ENCODE data around the gene LCN9.

Gene LCN9

DNA sequence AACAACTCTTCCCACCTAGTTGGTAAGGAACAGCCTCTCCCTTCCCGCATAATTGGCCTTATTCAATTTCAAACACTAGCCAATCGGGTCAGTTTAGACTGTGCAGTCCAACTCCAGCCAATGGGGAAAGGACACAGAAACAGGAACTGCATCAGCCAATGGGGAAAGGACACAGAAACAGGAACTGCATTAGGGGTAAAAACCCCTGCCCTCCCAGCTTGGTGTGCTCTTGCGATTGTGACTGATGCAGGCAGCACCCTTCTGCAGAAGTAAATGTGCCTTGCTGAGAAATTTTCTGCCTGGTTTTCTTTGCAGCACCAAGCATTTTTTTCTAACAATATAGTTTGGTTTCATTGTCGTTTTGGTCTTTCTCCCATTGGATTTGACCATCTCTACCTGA is 15.2 kb upstream of the LCN9 start:
- H3K4me3 ChIP-seq (ENCODE audit: insufficient read depth, low read depth, low read length), result no peak overlapping the region
- H3K9me3 ChIP-seq (ENCODE audit: control insufficient read depth, low read length), result no peaks in the 10 kb centered on the region
- no peak overlapping the region for H3K27ac ChIP-seq (ENCODE audit: insufficient read depth, low read depth, low read length, poor library complexity, severe bottlenecking)
- 88 to 91% methylated on average over 4 of the region's 4 CpGs for WGBS, 2 experiments
- no peaks in the 10 kb centered on the region for H3K27me3 ChIP-seq (ENCODE audit: control insufficient read depth, insufficient read depth, low read length, poor library complexity, severe bottlenecking)
- H3K4me1 ChIP-seq (ENCODE audit: control insufficient read depth, insufficient read depth, low read length), result no peaks in the 10 kb centered on the region
- H3K36me3 ChIP-seq (ENCODE audit: control insufficient read depth, insufficient read depth, low read length), result no peaks in the 10 kb centered on the region

DNA sequence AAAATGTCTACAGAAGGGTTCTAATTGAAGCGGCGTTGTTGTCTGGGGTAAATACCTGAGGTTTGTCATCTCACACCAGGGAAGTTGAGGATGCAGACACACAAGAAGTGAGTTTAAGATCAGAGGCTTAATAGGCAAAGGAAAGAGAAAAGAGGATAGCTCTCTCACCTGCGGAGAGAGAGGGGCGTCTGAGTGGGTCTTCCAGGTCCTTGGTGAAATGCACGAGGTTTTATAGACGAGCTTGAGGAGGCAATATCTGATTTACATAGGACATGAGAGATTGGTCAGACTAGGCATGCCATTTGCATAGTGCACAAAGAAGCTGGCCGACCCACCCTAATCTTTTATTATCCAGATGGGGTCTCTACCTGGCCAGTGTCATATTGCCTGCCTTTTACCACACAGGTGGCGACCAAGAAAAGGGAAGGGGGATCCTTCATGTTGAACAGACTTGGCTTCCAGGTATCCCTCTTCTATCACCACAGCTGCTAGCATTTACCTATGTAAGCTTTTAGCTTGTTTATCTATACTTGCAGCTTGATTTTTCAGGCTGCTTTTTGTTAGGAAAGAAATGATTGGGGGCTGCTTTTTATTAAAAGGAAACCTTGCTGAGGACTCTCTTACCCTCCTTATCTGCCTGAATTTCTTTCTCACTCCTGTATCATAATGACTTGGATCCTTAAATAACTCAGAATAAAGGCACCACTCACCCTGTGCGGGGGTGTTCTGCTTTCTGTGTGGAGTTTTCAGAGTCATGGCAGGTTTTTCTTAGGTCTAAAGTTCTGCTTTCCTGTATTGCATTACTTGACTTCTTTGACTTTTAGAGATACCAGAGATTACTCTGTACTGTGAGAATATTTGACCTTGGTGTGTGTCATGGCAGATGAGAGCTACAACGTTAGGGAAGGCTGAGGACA is 14.4 kb upstream of the LCN9 start:
- no peaks in the 10 kb centered on the region for H3K9me3 ChIP-seq (ENCODE audit: control insufficient read depth, low read length)
- no peaks in the 10 kb centered on the region for H3K27me3 ChIP-seq (ENCODE audit: control insufficient read depth, insufficient read depth, low read length, poor library complexity, severe bottlenecking)
- no peaks in the 10 kb centered on the region for H3K36me3 ChIP-seq (ENCODE audit: control insufficient read depth, insufficient read depth, low read length)
- no peaks in the 10 kb centered on the region for H3K4me1 ChIP-seq (ENCODE audit: control insufficient read depth, insufficient read depth, low read length)
- H3K27ac ChIP-seq (ENCODE audit: insufficient read depth, low read depth, low read length, poor library complexity, severe bottlenecking), result no peak overlapping the region
- WGBS, 2 experiments, result 85 to 86% methylated on average over 10 of the region's 10 CpGs
- H3K4me3 ChIP-seq (ENCODE audit: insufficient read depth, low read depth, low read length), result no peak overlapping the region

DNA sequence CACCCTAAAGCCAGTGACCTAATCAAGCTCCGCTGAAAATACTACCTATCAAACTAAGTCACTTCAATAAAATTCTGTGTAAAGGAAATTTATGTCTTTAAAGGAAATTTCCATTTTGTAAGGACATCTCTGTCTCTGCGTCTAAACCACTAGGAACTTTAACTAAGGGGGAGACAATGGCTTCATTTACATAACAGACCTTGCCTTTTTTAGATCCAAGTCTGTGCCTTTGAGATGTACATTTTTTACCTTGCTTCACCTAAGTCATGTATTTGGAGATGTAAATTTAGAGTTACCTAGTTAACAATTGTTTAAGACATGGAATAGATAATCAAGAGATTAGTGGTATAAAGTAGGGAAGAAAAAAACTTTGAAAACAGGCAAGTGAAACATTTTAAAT is 13.6 kb upstream of the LCN9 start:
- no peaks in the 10 kb centered on the region for H3K4me1 ChIP-seq (ENCODE audit: control insufficient read depth, insufficient read depth, low read length)
- no peak overlapping the region for H3K27ac ChIP-seq (ENCODE audit: insufficient read depth, low read depth, low read length, poor library complexity, severe bottlenecking)
- H3K9me3 ChIP-seq (ENCODE audit: control insufficient read depth, low read length), result no peaks in the 10 kb centered on the region
- no peaks in the 10 kb centered on the region for H3K36me3 ChIP-seq (ENCODE audit: control insufficient read depth, insufficient read depth, low read length)
- no peak overlapping the region for H3K4me3 ChIP-seq (ENCODE audit: insufficient read depth, low read depth, low read length)
- 75 to 92% methylated on average over 1 of the region's 2 CpGs for WGBS, 2 experiments
- H3K27me3 ChIP-seq (ENCODE audit: control insufficient read depth, insufficient read depth, low read length, poor library complexity, severe bottlenecking), result no peaks in the 10 kb centered on the region

DNA sequence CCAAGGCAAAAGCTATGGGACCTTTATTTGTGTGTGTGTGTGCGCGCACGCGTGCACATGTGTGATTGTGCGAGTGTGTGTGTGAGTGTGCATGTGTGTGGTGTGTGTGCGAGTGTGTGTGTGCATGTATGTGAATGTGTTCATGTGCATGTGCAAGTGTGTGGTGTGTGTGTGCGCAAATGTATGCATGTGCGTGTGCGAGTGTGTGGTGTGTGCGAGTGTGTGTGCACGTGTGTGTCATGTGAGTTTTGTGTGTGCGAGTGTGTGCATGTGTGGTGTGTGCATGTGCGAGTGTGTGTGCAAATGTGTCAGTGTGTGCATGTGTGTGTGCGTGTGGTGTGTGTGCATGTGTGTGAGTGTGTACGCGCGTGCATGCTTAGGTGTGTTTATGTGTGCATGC is 12.7 kb upstream of the LCN9 start:
- no peaks in the 10 kb centered on the region for H3K4me1 ChIP-seq (ENCODE audit: control insufficient read depth, insufficient read depth, low read length)
- no peak overlapping the region for H3K4me3 ChIP-seq (ENCODE audit: insufficient read depth, low read depth, low read length)
- no peaks in the 10 kb centered on the region for H3K27me3 ChIP-seq (ENCODE audit: control insufficient read depth, insufficient read depth, low read length, poor library complexity, severe bottlenecking)
- no peak overlapping the region for H3K27ac ChIP-seq (ENCODE audit: insufficient read depth, low read depth, low read length, poor library complexity, severe bottlenecking)
- no peaks in the 10 kb centered on the region for H3K9me3 ChIP-seq (ENCODE audit: control insufficient read depth, low read length)
- 96% methylated on average over 17 of the region's 17 CpGs for WGBS, 2 experiments
- no peaks in the 10 kb centered on the region for H3K36me3 ChIP-seq (ENCODE audit: control insufficient read depth, insufficient read depth, low read length)

DNA sequence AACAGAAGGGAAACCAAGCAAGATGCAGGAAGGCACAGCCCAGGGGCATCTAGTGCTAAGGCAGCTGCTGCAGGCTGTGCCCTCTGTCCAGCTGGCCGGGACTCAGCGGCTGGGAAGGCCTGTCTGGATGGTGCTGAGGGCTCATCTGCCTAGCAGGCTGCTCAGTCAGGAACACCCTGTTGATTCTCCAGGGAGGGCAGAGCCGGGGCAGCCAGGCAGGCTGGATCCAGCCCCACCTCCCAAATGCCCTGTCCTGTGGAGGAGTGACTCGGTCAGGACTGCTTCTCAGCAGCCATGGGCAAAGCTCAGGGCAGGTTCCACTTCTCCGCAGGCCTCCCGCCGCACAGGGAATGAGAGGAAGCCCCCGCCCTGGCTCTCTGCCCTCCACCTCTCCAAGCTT is 7.8 kb upstream of the LCN9 start:
- no peaks in the 10 kb centered on the region for H3K27me3 ChIP-seq (ENCODE audit: control insufficient read depth, insufficient read depth, low read length, poor library complexity, severe bottlenecking)
- 91% methylated on average over 8 of the region's 8 CpGs for WGBS, 2 experiments
- no peaks in the 10 kb centered on the region for H3K4me1 ChIP-seq (ENCODE audit: control insufficient read depth, insufficient read depth, low read length)
- H3K4me3 ChIP-seq (ENCODE audit: insufficient read depth, low read depth, low read length), result no peak overlapping the region
- no peaks in the 10 kb centered on the region for H3K9me3 ChIP-seq (ENCODE audit: control insufficient read depth, low read length)
- H3K27ac ChIP-seq (ENCODE audit: insufficient read depth, low read depth, low read length, poor library complexity, severe bottlenecking), result no peak overlapping the region
- no peaks in the 10 kb centered on the region for H3K36me3 ChIP-seq (ENCODE audit: control insufficient read depth, insufficient read depth, low read length)

DNA sequence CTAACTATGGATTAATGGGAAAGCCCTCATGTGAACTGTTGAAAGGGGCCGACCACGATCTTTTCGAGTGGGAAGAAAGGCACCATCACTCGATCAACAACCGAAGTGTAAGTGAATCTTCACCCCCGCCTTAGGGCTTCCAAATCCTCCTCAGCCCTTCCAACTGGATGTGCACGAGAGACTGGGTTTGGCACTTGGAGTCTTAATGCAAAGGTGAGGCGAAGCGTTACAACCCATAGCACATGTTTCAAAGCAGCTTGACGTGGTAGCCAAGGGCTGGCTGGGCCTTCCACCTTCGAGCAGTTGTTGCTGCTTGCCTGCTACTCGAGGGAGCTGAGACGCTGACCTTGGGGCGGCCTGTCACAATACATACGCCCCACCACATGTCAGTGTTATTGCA is 5.7 kb upstream of the LCN9 start:
- H3K27me3 ChIP-seq (ENCODE audit: control insufficient read depth, insufficient read depth, low read length, poor library complexity, severe bottlenecking), result no peaks in the 10 kb centered on the region
- 91% methylated on average over 15 of the region's 15 CpGs for WGBS, 2 experiments
- peaks cover 8% of the 10 kb centered on the region for H3K4me1 ChIP-seq (ENCODE audit: control insufficient read depth, insufficient read depth, low read length)

DNA sequence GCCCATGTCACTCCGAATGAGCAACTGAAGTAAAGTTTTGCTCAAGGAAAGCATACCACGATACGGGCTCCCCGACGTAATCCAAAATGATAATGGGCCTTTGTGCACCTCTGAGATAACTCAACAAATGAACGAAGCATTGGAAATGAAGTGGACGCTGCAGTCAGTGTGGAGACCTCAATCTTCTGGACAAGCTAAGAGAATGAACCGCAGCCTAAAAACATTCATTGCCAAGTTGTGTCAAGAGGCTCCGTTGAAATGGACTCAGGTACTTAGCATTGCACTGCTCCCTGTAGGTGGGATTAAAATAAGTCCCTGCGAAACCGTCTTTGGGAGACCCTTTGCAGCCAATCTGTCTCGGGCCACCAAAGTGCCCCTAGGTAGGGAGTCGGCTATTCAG is 3.9 kb upstream of the LCN9 start:
- Histone ChIP-seq H3K9me3 (ENCODE audit: control insufficient read depth, low read length) (no peaks in the 10 kb centered on the region), H3K4me1 (ENCODE audit: control insufficient read depth, insufficient read depth, low read length) (peaks cover 16% of the 10 kb centered on the region), H3K4me3 (ENCODE audit: insufficient read depth, low read depth, low read length) (no peak overlapping the region), H3K36me3 (ENCODE audit: control insufficient read depth, insufficient read depth, low read length) (no peaks in the 10 kb centered on the region), H3K27me3 (ENCODE audit: control insufficient read depth, insufficient read depth, low read length, poor library complexity, severe bottlenecking) (no peaks in the 10 kb centered on the region), H3K27ac (ENCODE audit: insufficient read depth, low read depth, low read length, poor library complexity, severe bottlenecking) (no peak overlapping the region)
- WGBS, 2 experiments, result 91% methylated on average over 13 of the region's 13 CpGs

More for the DNA sequence above, 5.7 kb upstream of the LCN9 start:
- H3K36me3 ChIP-seq (ENCODE audit: control insufficient read depth, insufficient read depth, low read length), result no peaks in the 10 kb centered on the region
- no peak overlapping the region for H3K4me3 ChIP-seq (ENCODE audit: insufficient read depth, low read depth, low read length)
- no peak overlapping the region for H3K27ac ChIP-seq (ENCODE audit: insufficient read depth, low read depth, low read length, poor library complexity, severe bottlenecking)
- H3K9me3 ChIP-seq (ENCODE audit: control insufficient read depth, low read length), result no peaks in the 10 kb centered on the region

DNA sequence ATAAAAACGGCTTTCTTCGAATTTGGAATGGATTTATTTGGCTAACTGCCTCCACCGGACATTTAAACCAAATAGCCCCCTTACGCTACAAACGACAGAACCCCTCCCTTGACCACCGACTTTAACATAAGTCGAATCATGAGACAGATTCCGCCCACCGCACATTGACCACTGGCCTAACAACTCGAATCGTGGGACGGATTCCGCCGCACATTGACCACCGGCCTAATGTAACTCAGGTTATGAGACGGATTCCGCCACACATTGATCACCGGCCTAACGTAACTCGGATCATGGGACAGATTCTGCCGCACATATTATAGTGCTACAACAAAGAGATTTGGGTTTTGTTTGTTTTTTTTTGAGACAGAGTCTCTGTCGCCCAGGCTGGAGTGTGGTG is 2.7 kb upstream of the LCN9 start:
- Histone ChIP-seq H3K4me3 (ENCODE audit: insufficient read depth, low read depth, low read length) (no peak overlapping the region), H3K27ac (ENCODE audit: insufficient read depth, low read depth, low read length, poor library complexity, severe bottlenecking) (no peak overlapping the region), H3K9me3 (ENCODE audit: control insufficient read depth, low read length) (no peaks in the 10 kb centered on the region), H3K27me3 (ENCODE audit: control insufficient read depth, insufficient read depth, low read length, poor library complexity, severe bottlenecking) (no peaks in the 10 kb centered on the region), H3K36me3 (ENCODE audit: control insufficient read depth, insufficient read depth, low read length) (no peaks in the 10 kb centered on the region), H3K4me1 (ENCODE audit: control insufficient read depth, insufficient read depth, low read length) (peaks cover 16% of the 10 kb centered on the region)
- whole genome bisulfite sequencing, 2 experiments, result 93% methylated on average over 22 of the region's 22 CpGs

DNA sequence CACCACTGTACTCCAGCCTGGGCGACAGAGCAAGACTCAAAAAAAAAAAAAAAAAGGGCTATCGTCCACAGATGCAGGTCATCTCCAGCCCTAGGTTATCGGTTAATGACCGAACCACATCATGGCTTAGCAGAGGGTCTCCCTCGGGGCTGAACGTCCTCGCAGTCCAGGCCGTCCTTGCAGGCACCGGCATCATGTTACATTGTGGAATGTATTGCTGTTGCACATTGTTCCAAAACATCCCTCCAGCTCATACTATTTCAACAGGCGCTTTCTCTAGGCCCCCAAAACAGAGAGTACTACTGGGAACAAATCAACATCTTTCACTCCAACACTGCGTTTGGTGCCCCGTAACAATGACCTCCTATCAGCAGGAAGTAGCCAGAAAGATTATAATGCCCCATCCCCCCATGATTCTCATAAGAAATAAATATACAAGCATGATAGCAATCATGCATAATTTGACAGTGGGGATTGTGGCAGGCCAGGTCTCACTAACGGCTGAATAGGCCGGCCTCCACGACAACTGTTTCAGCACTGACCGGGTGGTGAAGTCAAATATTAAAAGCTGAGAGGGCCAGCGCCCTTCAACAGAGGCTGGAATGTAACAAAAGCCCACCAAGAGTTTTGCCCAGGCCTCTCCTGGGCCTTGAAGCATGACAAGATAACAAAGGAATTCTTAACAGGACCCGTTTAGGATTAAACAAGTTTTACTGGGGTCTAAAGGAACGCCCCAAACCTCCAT is 1.1 kb upstream of the LCN9 start:
- H3K9me3 ChIP-seq (ENCODE audit: control insufficient read depth, low read length), result no peaks in the 10 kb centered on the region
- H3K4me1 ChIP-seq (ENCODE audit: control insufficient read depth, insufficient read depth, low read length), result peaks cover 16% of the 10 kb centered on the region
- H3K27ac ChIP-seq (ENCODE audit: insufficient read depth, low read depth, low read length, poor library complexity, severe bottlenecking), result peak overlapping the region; percentile 60
- 73 to 78% methylated on average over 19 of the region's 19 CpGs for WGBS, 2 experiments
- no peak overlapping the region for H3K4me3 ChIP-seq (ENCODE audit: insufficient read depth, low read depth, low read length)
- no peaks in the 10 kb centered on the region for H3K36me3 ChIP-seq (ENCODE audit: control insufficient read depth, insufficient read depth, low read length)
- H3K27me3 ChIP-seq (ENCODE audit: control insufficient read depth, insufficient read depth, low read length, poor library complexity, severe bottlenecking), result no peaks in the 10 kb centered on the region

DNA sequence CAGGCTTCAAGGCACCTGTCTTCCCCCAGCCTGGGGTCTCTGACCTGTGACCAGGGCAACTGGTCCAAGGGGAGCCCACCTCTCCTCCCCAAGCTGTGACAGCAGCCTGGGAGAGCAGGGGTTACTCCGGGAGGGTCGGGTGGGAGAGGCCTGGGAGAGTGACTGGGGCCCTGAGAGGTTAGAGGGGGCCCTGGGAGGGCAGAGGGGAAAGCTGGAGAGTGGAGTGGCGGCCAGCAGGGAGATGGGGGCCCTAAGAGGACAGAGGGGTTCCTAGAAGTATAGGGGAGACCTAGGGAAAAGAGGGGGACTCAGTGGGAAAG is 302 bp downstream of the LCN9 start:
- H3K36me3 ChIP-seq (ENCODE audit: control insufficient read depth, insufficient read depth, low read length), result no peaks in the 10 kb centered on the region
- H3K4me1 ChIP-seq (ENCODE audit: control insufficient read depth, insufficient read depth, low read length), result peaks cover 16% of the 10 kb centered on the region
- no peak overlapping the region for H3K27ac ChIP-seq (ENCODE audit: insufficient read depth, low read depth, low read length, poor library complexity, severe bottlenecking)
- no peaks in the 10 kb centered on the region for H3K9me3 ChIP-seq (ENCODE audit: control insufficient read depth, low read length)
- 86 to 90% methylated on average over 3 of the region's 3 CpGs for WGBS, 2 experiments
- H3K4me3 ChIP-seq (ENCODE audit: insufficient read depth, low read depth, low read length), result no peak overlapping the region
- no peaks in the 10 kb centered on the region for H3K27me3 ChIP-seq (ENCODE audit: control insufficient read depth, insufficient read depth, low read length, poor library complexity, severe bottlenecking)

Measured in ectodermal cell (in vitro differentiated cells).